Measurements from ENCODE around the gene PKNOX2. TPM values are rescaled to one million over a fixed set of nuclear protein-coding genes. Genes with fewer than 3 reads are reported as not detected.
"Not testable (repeated sequence)": the region's sequence is repeated elsewhere in the genome, so short reads cannot be mapped to it uniquely, and the experiment has no call there.

The PKNOX2 gene
- total RNA-seq, 1 donor from 2014 or later: not detected

GRCh38 chr11:125202977-125203376 is 38.4 kb downstream of the PKNOX2 start:
- no peak for DNase-seq (ENCODE audit: low read depth)

- no peak for DNase-seq (ENCODE audit: low read depth)
These were observed 43.4 kb downstream of the PKNOX2 start for GRCh38 chr11:125207866-125208425.

- no peak for DNase-seq (ENCODE audit: low read depth)
These were observed 45.5 kb downstream of the PKNOX2 start for GRCh38 chr11:125210066-125210465.

GRCh38 chr11:125211191-125211947 is 46.8 kb downstream of the PKNOX2 start:
- no peak for DNase-seq (ENCODE audit: low read depth)

- DNase-seq (ENCODE audit: low read depth): no peak
These were observed 47.4 kb downstream of the PKNOX2 start for GRCh38 chr11:125211948-125212340.

- no peak for DNase-seq (ENCODE audit: low read depth)
These were observed 50.3 kb downstream of the PKNOX2 start for GRCh38 chr11:125214601-125215565.

GRCh38 chr11:125215976-125216375 is 51.4 kb downstream of the PKNOX2 start:
- DNase-seq (ENCODE audit: low read depth): no peak

- no peak for DNase-seq (ENCODE audit: low read depth)
These were observed 53.8 kb downstream of the PKNOX2 start for GRCh38 chr11:125218336-125218735.

GRCh38 chr11:125221461-125221860 is 56.9 kb downstream of the PKNOX2 start:
- DNase-seq (ENCODE audit: low read depth): peak; percentile 34

GRCh38 chr11:125222494-125222893 is 57.9 kb downstream of the PKNOX2 start:
- DNase-seq (ENCODE audit: low read depth): no peak

GRCh38 chr11:125223161-125223560 is 58.6 kb downstream of the PKNOX2 start:
- not testable (repeated sequence) for DNase-seq (ENCODE audit: low read depth)

- DNase-seq (ENCODE audit: low read depth): no peak
These were observed 59.4 kb downstream of the PKNOX2 start for GRCh38 chr11:125223901-125224361.

GRCh38 chr11:125224391-125225021 is 60.0 kb downstream of the PKNOX2 start:
- no peak for DNase-seq (ENCODE audit: low read depth)

- no peak for DNase-seq (ENCODE audit: low read depth)
These were observed 60.9 kb downstream of the PKNOX2 start for GRCh38 chr11:125225401-125225800.

- no peak for DNase-seq (ENCODE audit: low read depth)
These were observed 61.5 kb downstream of the PKNOX2 start for GRCh38 chr11:125226031-125226430.

- no peak for DNase-seq (ENCODE audit: low read depth)
These were observed 62.2 kb downstream of the PKNOX2 start for GRCh38 chr11:125226706-125227105.

- no peak for DNase-seq (ENCODE audit: low read depth)
These were observed 62.6 kb downstream of the PKNOX2 start for GRCh38 chr11:125227151-125227550.

GRCh38 chr11:125228445-125228844 is 63.9 kb downstream of the PKNOX2 start:
- DNase-seq (ENCODE audit: low read depth): peak; percentile 65

- DNase-seq (ENCODE audit: low read depth): peak; percentile 26
These were observed 64.4 kb downstream of the PKNOX2 start for GRCh38 chr11:125228993-125229392.

GRCh38 chr11:125229916-125230315 is 65.4 kb downstream of the PKNOX2 start:
- DNase-seq (ENCODE audit: low read depth): no peak

GRCh38 chr11:125233116-125233515 is 68.6 kb downstream of the PKNOX2 start:
- DNase-seq (ENCODE audit: low read depth): no peak
